ENCODE results near the gene SMURF2.

- no peak for TF ChIP-seq ZBTB4 (CRISPR knock-in tag; IDR thresholded peaks at IDR 0.05)
- no peak for TF ChIP-seq YY1 (IDR thresholded peaks at IDR 0.05; ENCODE audit: low read depth, low read length)
- no peak for TF ChIP-seq HDAC2 (IDR thresholded peaks at IDR 0.05)
Measured at GRCh38 chr17:64500487-64500859, 161.6 kb downstream of the SMURF2 start.
